ENCODE measurements around the gene SF3B6.

The SF3B6 gene

GRCh38 chr2:24080701-24081100 lies 4.6 kb upstream of the SF3B6 start:
- H3K4me3 ChIP-seq (ENCODE audit: low read depth, low read length): no peak overlapping the region
- TF ChIP-seq MYC (IDR thresholded peaks at IDR 0.05; ENCODE audit: low read depth, low read length) (no peak), POLR2A (IDR thresholded peaks at IDR 0.05; ENCODE audit: extremely low read depth, insufficient read length) (no peak), CTCF (IDR thresholded peaks at IDR 0.05; ENCODE audit: low read depth, low read length) (no peak), MAX (IDR thresholded peaks at IDR 0.05; ENCODE audit: low read depth, low read length) (no peak)
- no peak for DNase-seq (ENCODE audit: low read depth)

GRCh38 chr2:24077879-24078278 lies 1.8 kb upstream of the SF3B6 start:
- no peak for DNase-seq (ENCODE audit: low read depth)
- TF ChIP-seq MYC (IDR thresholded peaks at IDR 0.05; ENCODE audit: low read depth, low read length): no peak
- no peak for TF ChIP-seq MAX (IDR thresholded peaks at IDR 0.05; ENCODE audit: low read depth, low read length)
- no peak for TF ChIP-seq CTCF (IDR thresholded peaks at IDR 0.05; ENCODE audit: low read depth, low read length)
- TF ChIP-seq POLR2A (IDR thresholded peaks at IDR 0.05; ENCODE audit: extremely low read depth, insufficient read length): no peak
- peak overlapping the region; percentile 79 for H3K4me3 ChIP-seq (ENCODE audit: low read depth, low read length)

- DNase-seq (ENCODE audit: low read depth): no peak
- no peak for TF ChIP-seq MYC (IDR thresholded peaks at IDR 0.05; ENCODE audit: low read depth, low read length)
- no peak for TF ChIP-seq CTCF (IDR thresholded peaks at IDR 0.05; ENCODE audit: low read depth, low read length)
- no peak for TF ChIP-seq POLR2A (IDR thresholded peaks at IDR 0.05; ENCODE audit: extremely low read depth, insufficient read length)
- TF ChIP-seq MAX (IDR thresholded peaks at IDR 0.05; ENCODE audit: low read depth, low read length): no peak
These were observed 1.4 kb upstream of the SF3B6 start for GRCh38 chr2:24077535-24077877.

GRCh38 chr2:24076849-24077534 lies 866 bp upstream of the SF3B6 start:
- peak overlapping the region; percentile 79 for H3K4me3 ChIP-seq (ENCODE audit: low read depth, low read length)
- TF ChIP-seq MYC (IDR thresholded peaks at IDR 0.05; ENCODE audit: low read depth, low read length) (peak; percentile 61), MAX (IDR thresholded peaks at IDR 0.05; ENCODE audit: low read depth, low read length) (peak; percentile 65), CTCF (IDR thresholded peaks at IDR 0.05; ENCODE audit: low read depth, low read length) (no peak), POLR2A (IDR thresholded peaks at IDR 0.05; ENCODE audit: extremely low read depth, insufficient read length) (peak; percentile 27)
- peak; percentile 75 for DNase-seq (ENCODE audit: low read depth)

More at GRCh38 chr2:24077535-24077877, 1.4 kb upstream of the SF3B6 start:
- H3K4me3 ChIP-seq (ENCODE audit: low read depth, low read length): peak overlapping the region; percentile 79

GRCh38 chr2:24075259-24075658 lies 867 bp downstream of the SF3B6 start:
- no peak for DNase-seq (ENCODE audit: low read depth)
- TF ChIP-seq MAX (IDR thresholded peaks at IDR 0.05; ENCODE audit: low read depth, low read length) (no peak), MYC (IDR thresholded peaks at IDR 0.05; ENCODE audit: low read depth, low read length) (no peak), POLR2A (IDR thresholded peaks at IDR 0.05; ENCODE audit: extremely low read depth, insufficient read length) (no peak), CTCF (IDR thresholded peaks at IDR 0.05; ENCODE audit: low read depth, low read length) (no peak)
- peak overlapping the region; percentile 79 for H3K4me3 ChIP-seq (ENCODE audit: low read depth, low read length)

Data from NB4 (cell line).